ENCODE results near the gene TMCC3.

TMCC3 gene

DNA sequence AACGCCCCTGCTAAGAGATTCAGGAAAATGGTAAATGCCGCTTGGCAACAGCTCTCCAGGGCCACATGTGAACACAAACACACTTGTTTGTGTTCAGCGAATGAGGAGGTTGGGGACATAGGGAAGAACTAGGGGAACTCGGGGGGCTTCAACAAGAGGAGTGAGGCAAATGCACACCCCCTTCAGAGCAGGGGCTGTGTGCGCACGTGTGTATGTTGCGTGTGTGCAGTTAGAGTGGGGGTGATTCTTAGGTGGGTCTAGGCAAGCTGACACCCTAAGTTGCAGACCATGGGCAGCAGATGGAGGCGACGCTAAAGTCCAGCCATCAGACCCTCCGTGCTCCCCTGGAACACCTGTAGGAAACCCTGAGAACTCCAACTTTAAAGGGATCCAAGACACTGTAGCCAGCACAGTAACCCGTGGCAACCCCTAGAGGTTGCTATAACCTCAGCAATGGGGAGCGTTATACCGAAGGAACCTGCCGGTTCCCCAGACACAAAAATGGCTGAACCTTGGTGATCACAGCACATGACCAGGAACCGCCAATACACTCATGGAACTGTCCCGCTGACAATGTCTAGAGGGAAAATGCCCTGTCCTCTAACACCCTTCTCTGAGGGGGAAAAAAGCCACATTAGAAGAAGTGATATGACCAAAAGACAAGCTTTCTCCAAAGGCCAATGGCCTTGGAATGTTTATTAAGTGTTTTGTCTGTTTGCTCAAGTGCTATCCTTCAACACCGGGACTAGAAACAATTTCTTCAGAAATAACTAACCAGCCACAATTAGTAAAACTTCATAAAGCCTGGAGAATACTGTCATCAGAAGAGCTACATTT lies 104.2 kb downstream of the TMCC3 start:
- Histone ChIP-seq H3K4me1 (ENCODE audit: control insufficient read depth, insufficient read depth, low read length) (no peaks in the 10 kb centered on the region), H3K9ac (ENCODE audit: low read length) (no peak overlapping the region), H3K27ac (ENCODE audit: low read depth, low read length) (no peak overlapping the region), H3K4me3 (ENCODE audit: low read length) (no peak overlapping the region), H3K27me3 (ENCODE audit: control insufficient read depth, insufficient read depth, low read length) (no peaks in the 10 kb centered on the region), H3K36me3 (ENCODE audit: control insufficient read depth, insufficient read depth, low read length) (no peaks in the 10 kb centered on the region)

GRCh38 chr12:94544355-94544754 lies 106.0 kb downstream of the TMCC3 start:
- no peak overlapping the region for H3K27ac ChIP-seq (ENCODE audit: low read depth, low read length)
- H3K27me3 ChIP-seq (ENCODE audit: control insufficient read depth, insufficient read depth, low read length), result no peaks in the 10 kb centered on the region
- H3K4me3 ChIP-seq (ENCODE audit: low read length), result no peak overlapping the region
- H3K4me1 ChIP-seq (ENCODE audit: control insufficient read depth, insufficient read depth, low read length), result no peaks in the 10 kb centered on the region
- H3K36me3 ChIP-seq (ENCODE audit: control insufficient read depth, insufficient read depth, low read length), result no peaks in the 10 kb centered on the region
- no peak overlapping the region for H3K9ac ChIP-seq (ENCODE audit: low read length)

- Histone ChIP-seq H3K4me1 (ENCODE audit: control insufficient read depth, insufficient read depth, low read length) (no peaks in the 10 kb centered on the region), H3K36me3 (ENCODE audit: control insufficient read depth, insufficient read depth, low read length) (no peaks in the 10 kb centered on the region), H3K4me3 (ENCODE audit: low read length) (no peak overlapping the region), H3K27me3 (ENCODE audit: control insufficient read depth, insufficient read depth, low read length) (no peaks in the 10 kb centered on the region), H3K27ac (ENCODE audit: low read depth, low read length) (no peak overlapping the region), H3K9ac (ENCODE audit: low read length) (no peak overlapping the region)
These were observed 112.0 kb downstream of the TMCC3 start for GRCh38 chr12:94538318-94538717.

GRCh38 chr12:94536040-94536965 lies 114.1 kb downstream of the TMCC3 start:
- Histone ChIP-seq H3K27me3 (ENCODE audit: control insufficient read depth, insufficient read depth, low read length) (no peaks in the 10 kb centered on the region), H3K4me1 (ENCODE audit: control insufficient read depth, insufficient read depth, low read length) (no peaks in the 10 kb centered on the region), H3K36me3 (ENCODE audit: control insufficient read depth, insufficient read depth, low read length) (no peaks in the 10 kb centered on the region), H3K9ac (ENCODE audit: low read length) (no peak overlapping the region), H3K4me3 (ENCODE audit: low read length) (no peak overlapping the region), H3K27ac (ENCODE audit: low read depth, low read length) (no peak overlapping the region)

DNA sequence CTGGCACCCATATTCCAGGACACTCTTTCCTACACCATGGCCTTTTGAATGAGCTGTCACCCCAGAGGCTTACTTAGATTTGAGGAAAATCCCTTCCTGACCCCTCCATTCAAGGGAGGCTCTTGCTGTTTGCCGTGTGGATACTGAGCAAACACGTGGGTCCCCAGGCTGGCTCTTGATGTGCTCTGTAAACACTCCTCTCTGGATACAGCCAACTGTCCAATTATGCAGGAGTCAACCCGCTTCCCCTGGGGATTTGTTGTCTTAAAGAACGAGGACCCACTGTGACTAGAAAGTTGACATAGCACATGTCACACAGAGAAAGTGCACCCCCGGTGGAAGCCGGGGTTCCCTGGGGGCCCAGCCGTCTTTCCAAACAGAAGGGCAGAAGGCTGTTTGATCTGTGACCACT lies 114.8 kb downstream of the TMCC3 start:
- Histone ChIP-seq H3K27me3 (ENCODE audit: control insufficient read depth, insufficient read depth, low read length) (no peaks in the 10 kb centered on the region), H3K36me3 (ENCODE audit: control insufficient read depth, insufficient read depth, low read length) (no peaks in the 10 kb centered on the region), H3K4me3 (ENCODE audit: low read length) (no peak overlapping the region), H3K4me1 (ENCODE audit: control insufficient read depth, insufficient read depth, low read length) (no peaks in the 10 kb centered on the region), H3K9ac (ENCODE audit: low read length) (no peak overlapping the region), H3K27ac (ENCODE audit: low read depth, low read length) (no peak overlapping the region)

GRCh38 chr12:94534774-94535509 lies 115.4 kb downstream of the TMCC3 start:
- H3K36me3 ChIP-seq (ENCODE audit: control insufficient read depth, insufficient read depth, low read length), result no peaks in the 10 kb centered on the region
- no peak overlapping the region for H3K4me3 ChIP-seq (ENCODE audit: low read length)
- no peaks in the 10 kb centered on the region for H3K4me1 ChIP-seq (ENCODE audit: control insufficient read depth, insufficient read depth, low read length)
- H3K9ac ChIP-seq (ENCODE audit: low read length), result no peak overlapping the region
- no peaks in the 10 kb centered on the region for H3K27me3 ChIP-seq (ENCODE audit: control insufficient read depth, insufficient read depth, low read length)
- no peak overlapping the region for H3K27ac ChIP-seq (ENCODE audit: low read depth, low read length)

- no peak overlapping the region for H3K27ac ChIP-seq (ENCODE audit: low read depth, low read length)
- no peaks in the 10 kb centered on the region for H3K36me3 ChIP-seq (ENCODE audit: control insufficient read depth, insufficient read depth, low read length)
- H3K4me1 ChIP-seq (ENCODE audit: control insufficient read depth, insufficient read depth, low read length), result no peaks in the 10 kb centered on the region
- H3K9ac ChIP-seq (ENCODE audit: low read length), result no peak overlapping the region
- H3K4me3 ChIP-seq (ENCODE audit: low read length), result no peak overlapping the region
- no peaks in the 10 kb centered on the region for H3K27me3 ChIP-seq (ENCODE audit: control insufficient read depth, insufficient read depth, low read length)
These were observed 116.1 kb downstream of the TMCC3 start for GRCh38 chr12:94534278-94534677.

- H3K4me3 ChIP-seq (ENCODE audit: low read length), result no peak overlapping the region
- no peaks in the 10 kb centered on the region for H3K27me3 ChIP-seq (ENCODE audit: control insufficient read depth, insufficient read depth, low read length)
- no peaks in the 10 kb centered on the region for H3K4me1 ChIP-seq (ENCODE audit: control insufficient read depth, insufficient read depth, low read length)
- no peak overlapping the region for H3K27ac ChIP-seq (ENCODE audit: low read depth, low read length)
- H3K9ac ChIP-seq (ENCODE audit: low read length), result no peak overlapping the region
- no peaks in the 10 kb centered on the region for H3K36me3 ChIP-seq (ENCODE audit: control insufficient read depth, insufficient read depth, low read length)
These were observed 117.6 kb downstream of the TMCC3 start for GRCh38 chr12:94532490-94533422.

DNA sequence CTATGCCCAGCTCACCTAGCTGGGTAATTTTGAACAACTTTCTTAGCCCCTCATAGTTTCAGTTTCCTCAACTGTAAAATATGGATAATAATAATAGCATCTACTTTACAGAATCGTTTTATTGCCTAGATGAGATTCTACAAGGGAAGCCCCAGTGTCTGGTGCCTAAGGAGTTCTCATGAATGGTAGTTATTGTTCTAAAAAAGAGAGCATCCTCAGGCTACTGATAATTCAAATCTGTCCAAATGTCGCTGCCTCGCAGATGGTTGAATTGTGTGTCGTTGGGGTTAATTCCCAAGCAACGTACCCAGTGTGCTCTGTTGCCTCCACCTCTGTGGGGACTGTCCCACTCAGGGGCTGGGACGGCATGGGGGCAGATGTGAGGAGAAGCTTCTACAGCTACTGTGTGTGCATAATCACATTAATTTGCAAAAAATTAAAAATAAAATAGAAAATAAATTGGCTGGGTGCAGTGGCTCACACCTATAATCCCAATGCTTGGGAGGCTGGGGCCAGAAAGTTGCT lies 119.1 kb downstream of the TMCC3 start:
- Histone ChIP-seq H3K27ac (ENCODE audit: low read depth, low read length) (no peak overlapping the region), H3K27me3 (ENCODE audit: control insufficient read depth, insufficient read depth, low read length) (no peaks in the 10 kb centered on the region), H3K4me1 (ENCODE audit: control insufficient read depth, insufficient read depth, low read length) (no peaks in the 10 kb centered on the region), H3K4me3 (ENCODE audit: low read length) (no peak overlapping the region), H3K9ac (ENCODE audit: low read length) (no peak overlapping the region), H3K36me3 (ENCODE audit: control insufficient read depth, insufficient read depth, low read length) (no peaks in the 10 kb centered on the region)

DNA sequence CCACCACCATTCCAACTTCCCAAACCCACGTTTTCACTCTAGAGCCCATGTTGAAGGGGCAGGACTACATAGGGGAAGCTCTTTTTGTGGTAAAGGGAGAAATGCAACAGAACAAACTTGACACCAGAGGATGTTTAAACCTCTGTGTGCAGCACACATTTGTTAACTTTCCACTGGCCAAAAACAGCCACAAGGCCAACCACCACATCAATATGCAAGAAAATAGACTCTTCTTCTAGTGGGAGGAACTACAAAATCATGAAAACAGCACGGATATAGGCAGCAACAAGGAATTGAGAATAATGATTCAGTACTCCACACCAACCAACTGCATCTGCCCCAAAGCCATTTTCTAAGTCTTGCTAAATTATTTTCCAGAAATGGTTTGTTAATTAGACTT lies 124.4 kb downstream of the TMCC3 start:
- no peak overlapping the region for H3K4me3 ChIP-seq (ENCODE audit: low read length)
- no peaks in the 10 kb centered on the region for H3K36me3 ChIP-seq (ENCODE audit: control insufficient read depth, insufficient read depth, low read length)
- H3K9ac ChIP-seq (ENCODE audit: low read length), result no peak overlapping the region
- H3K27ac ChIP-seq (ENCODE audit: low read depth, low read length), result no peak overlapping the region
- H3K27me3 ChIP-seq (ENCODE audit: control insufficient read depth, insufficient read depth, low read length), result no peaks in the 10 kb centered on the region
- H3K4me1 ChIP-seq (ENCODE audit: control insufficient read depth, insufficient read depth, low read length), result no peaks in the 10 kb centered on the region

Measured in rectal smooth muscle tissue (tissue), 1 donor.